Measurements from ENCODE around the gene LRP2.

LRP2 gene

DNA sequence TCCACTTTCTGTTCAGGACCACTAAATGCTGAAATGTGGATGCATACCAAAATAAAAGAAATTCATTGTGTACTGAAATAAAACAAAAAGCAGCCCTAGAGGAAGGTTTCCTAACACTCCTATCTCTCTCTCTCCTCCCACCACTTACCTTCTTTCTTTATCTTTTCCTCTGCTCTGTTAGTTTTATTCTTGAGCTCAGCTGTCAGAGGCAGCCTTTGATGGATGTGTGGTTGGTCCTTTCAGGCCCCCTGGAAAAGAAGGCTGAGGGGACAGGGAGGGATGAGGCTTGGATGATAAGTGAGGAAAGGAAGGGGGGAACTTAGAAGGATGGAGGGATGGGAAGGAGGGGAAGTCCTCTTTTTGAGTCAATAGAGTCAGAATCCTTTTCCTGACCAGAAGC, 245.3 kb downstream of the LRP2 start:
- no peak for DNase-seq (ENCODE audit: extremely low read depth, low read depth)
- TF ChIP-seq, protein P1, sequence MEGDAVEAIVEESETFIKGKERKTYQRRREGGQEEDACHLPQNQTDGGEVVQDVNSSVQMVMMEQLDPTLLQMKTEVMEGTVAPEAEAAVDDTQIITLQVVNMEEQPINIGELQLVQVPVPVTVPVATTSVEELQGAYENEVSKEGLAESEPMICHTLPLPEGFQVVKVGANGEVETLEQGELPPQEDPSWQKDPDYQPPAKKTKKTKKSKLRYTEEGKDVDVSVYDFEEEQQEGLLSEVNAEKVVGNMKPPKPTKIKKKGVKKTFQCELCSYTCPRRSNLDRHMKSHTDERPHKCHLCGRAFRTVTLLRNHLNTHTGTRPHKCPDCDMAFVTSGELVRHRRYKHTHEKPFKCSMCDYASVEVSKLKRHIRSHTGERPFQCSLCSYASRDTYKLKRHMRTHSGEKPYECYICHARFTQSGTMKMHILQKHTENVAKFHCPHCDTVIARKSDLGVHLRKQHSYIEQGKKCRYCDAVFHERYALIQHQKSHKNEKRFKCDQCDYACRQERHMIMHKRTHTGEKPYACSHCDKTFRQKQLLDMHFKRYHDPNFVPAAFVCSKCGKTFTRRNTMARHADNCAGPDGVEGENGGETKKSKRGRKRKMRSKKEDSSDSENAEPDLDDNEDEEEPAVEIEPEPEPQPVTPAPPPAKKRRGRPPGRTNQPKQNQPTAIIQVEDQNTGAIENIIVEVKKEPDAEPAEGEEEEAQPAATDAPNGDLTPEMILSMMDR (IDR thresholded peaks at IDR 0.05; ENCODE audit: low read depth, low read length) = no peak

DNA sequence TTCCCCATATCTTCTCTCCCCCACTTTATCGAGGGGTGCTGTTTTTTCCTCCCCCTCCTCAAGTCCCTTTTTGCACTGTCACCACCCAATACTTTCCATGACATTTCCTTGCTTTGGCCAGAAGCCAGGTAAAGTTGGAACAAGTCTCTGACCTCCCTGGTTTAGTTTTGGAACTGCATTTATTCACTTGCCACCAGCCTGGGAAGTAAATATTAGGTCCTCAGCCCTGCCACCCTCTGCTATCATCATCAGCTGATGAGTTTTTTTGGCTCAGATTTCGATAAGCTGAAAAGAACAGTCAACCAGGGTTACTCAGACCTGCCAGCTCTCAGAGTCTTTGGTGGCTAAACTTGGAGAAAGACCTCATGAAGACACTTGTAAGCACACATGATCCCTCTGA, 246.0 kb downstream of the LRP2 start:
- no peak for DNase-seq (ENCODE audit: extremely low read depth, low read depth)
- TF ChIP-seq, protein P1 (IDR thresholded peaks at IDR 0.05; ENCODE audit: low read depth, low read length) = no peak

GRCh38 chr2:169114056-169114455, 248.3 kb downstream of the LRP2 start:
- TF ChIP-seq, protein P1 (IDR thresholded peaks at IDR 0.05; ENCODE audit: low read depth, low read length) = no peak
- DNase-seq (ENCODE audit: extremely low read depth, low read depth) = no peak

- TF ChIP-seq, protein P1 (IDR thresholded peaks at IDR 0.05; ENCODE audit: low read depth, low read length) = no peak
- no peak for DNase-seq (ENCODE audit: extremely low read depth, low read depth)
These were observed 249.5 kb downstream of the LRP2 start for GRCh38 chr2:169112841-169113240.

GRCh38 chr2:169110916-169111315, 251.4 kb downstream of the LRP2 start:
- TF ChIP-seq, protein P1 (IDR thresholded peaks at IDR 0.05; ENCODE audit: low read depth, low read length) = no peak
- DNase-seq (ENCODE audit: extremely low read depth, low read depth) = no peak

GRCh38 chr2:169110419-169110818, 251.9 kb downstream of the LRP2 start:
- DNase-seq (ENCODE audit: extremely low read depth, low read depth) = no peak
- TF ChIP-seq, protein P1 (IDR thresholded peaks at IDR 0.05; ENCODE audit: low read depth, low read length) = no peak

DNA sequence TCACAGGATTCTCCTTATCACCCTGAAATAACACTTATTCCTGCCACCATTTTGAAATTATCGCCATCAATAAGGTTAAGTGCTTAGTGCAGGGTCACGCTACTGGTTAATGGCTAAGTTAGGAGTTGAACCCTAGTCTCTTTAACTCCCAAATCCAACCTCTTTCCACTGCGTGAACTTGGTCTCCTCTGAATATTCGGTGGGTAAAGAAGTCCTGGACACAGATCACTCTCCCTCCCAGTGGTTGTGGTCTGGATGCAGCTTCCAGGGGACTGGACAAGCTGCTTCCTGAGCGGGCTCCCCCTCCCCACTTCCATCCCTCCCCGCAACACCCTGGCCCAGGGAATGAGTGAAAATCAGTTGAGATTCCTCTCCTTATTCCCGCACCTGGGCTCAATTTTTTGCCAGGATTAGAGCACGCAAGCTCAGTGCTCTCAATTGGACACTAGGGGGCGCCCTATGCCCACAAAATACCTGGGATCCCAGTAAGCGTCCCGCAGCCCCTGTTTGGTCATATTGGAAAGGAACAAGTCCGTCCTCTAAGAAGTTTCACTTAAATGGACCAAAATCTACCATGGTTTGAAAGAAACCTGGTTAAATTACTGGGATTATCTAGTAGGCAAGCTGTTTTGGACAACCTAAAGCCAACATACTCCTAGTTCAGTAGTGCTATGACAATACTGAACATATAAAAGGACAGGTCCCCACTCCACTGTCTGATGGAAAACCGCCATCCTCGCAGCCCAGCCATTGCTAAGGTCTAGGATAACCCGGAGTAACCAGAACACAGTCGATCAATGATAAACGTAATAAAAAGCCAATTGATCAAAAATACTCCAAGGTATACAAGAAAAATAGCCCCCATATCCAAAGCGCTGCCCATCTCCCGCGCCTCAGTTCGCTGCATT, 252.6 kb downstream of the LRP2 start:
- peak; percentile 51 for DNase-seq (ENCODE audit: extremely low read depth, low read depth)

More for the DNA sequence above, 252.6 kb downstream of the LRP2 start:
- TF ChIP-seq, protein P1 (IDR thresholded peaks at IDR 0.05; ENCODE audit: low read depth, low read length) = peak; percentile 83
